GM12878 (cell line): Measurements from ENCODE around the gene ZFP36. TPM values are rescaled to one million over a fixed set of nuclear protein-coding genes. Genes with fewer than 3 reads are reported as not detected.

Source experiments
- ATAC-seq: fragments of 200-7000 bp; cut with Tn5 transposase; 3 replicates; pipeline ENCODE4 v1.9.1; 2020; ENCODE audit warnings: mild to moderate bottlenecking, moderate library complexity
- BruUV-seq: library from RNA; stranded (reverse); fragments of 400-500 nt; replicated peaks from 2 replicates; lab custom pipeline; 2021; lab: Mats Ljungman, UMichigan
- CTCF ChIA-PET: fragments of 300-600 bp; sonication (Branson Sonifier 250); formaldehyde crosslinking; extraction: SDS; loops from one replicate; lab custom pipeline; 2021; ENCODE audit warnings: inconsistent platforms; lab: Yijun Ruan, JAX
- POLR2A ChIA-PET: fragments of 350-600 bp; formaldehyde crosslinking; extraction: SDS; loops from one replicate; lab custom pipeline; 2021; ENCODE audit warnings: inconsistent platforms; lab: Charles Lee
- RAD21 ChIA-PET: fragments of 300-600 bp; sonication (Branson Sonifier 250); formaldehyde crosslinking; loops from one replicate; lab custom pipeline; 2023; ENCODE audit warnings: antibody characterized with exemption; ENCODE audit not compliant: unreplicated experiment; lab: Charles Lee
- SMC1A ChIA-PET: fragments of 300-600 bp; sonication (Branson Sonifier 250); formaldehyde crosslinking; loops from one replicate; lab custom pipeline; 2023; ENCODE audit not compliant: unreplicated experiment, uncharacterized antibody; lab: Charles Lee
- DNase-seq: peaks from one replicate; pipeline ENCODE4 v3.0.0-alpha.2; 2011; ENCODE audit warnings: low read depth, low spot score
- FAIRE-seq: peaks from 3 replicates; lab custom pipeline; 2011; peaks lifted over from hg19 to GRCh38; lab: Jason Lieb, UNC
- H2AFZ ChIP-seq: 2 replicates; pipeline ENCODE4 v1.6.0; 2011; ENCODE audit warnings: low read depth, low read length, control low read depth; ENCODE audit not compliant: control insufficient read depth
- H3K27ac ChIP-seq: 2 replicates; pipeline ENCODE4 v1.5.1; 2011; ENCODE audit warnings: control low read depth; ENCODE audit not compliant: control insufficient read depth, insufficient read depth
- H3K27me3 ChIP-seq, 2 experiments: replicated peaks in 1 of 2; 2 replicates each; pipeline versions ENCODE4 v1.6.0 to v1.6.1; 2011; ENCODE audit warnings: low read length in 1 of 2; ENCODE audit not compliant: control insufficient read depth in 2 of 2, insufficient read depth in 2 of 2
- H3K36me3 ChIP-seq, 2 experiments: 2 replicates each; pipeline ENCODE4 v1.5.1; 2011; ENCODE audit warnings: low read length in 1 of 2; ENCODE audit not compliant: control insufficient read depth in 2 of 2, insufficient read depth in 2 of 2
- H3K4me1 ChIP-seq: 2 replicates; pipeline ENCODE4 v1.6.1; 2011; ENCODE audit warnings: mild to moderate bottlenecking, low read length, moderate library complexity, mixed read lengths; ENCODE audit not compliant: control insufficient read depth, insufficient read depth
- H3K4me2 ChIP-seq: 2 replicates; pipeline ENCODE4 v1.6.0; 2011; ENCODE audit warnings: control low read depth; ENCODE audit not compliant: control insufficient read depth, insufficient read depth
- H3K4me3 ChIP-seq: fragments of 200-600 bp; sonication (generic); 2 replicates; pipeline ENCODE4 v1.5.1; 2016
- H3K79me2 ChIP-seq: 2 replicates; pipeline ENCODE4 v1.6.0; 2011; ENCODE audit warnings: low read length; ENCODE audit not compliant: control insufficient read depth, insufficient read depth
- H3K9ac ChIP-seq: 2 replicates; pipeline ENCODE4 v1.8.0; 2011; ENCODE audit warnings: low read length, control low read depth, mixed read lengths; ENCODE audit not compliant: control insufficient read depth, insufficient read depth
- H3K9me3 ChIP-seq: replicated peaks from 3 replicates; pipeline ENCODE4 v1.5.1; 2011; ENCODE audit warnings: mild to moderate bottlenecking, low read length; ENCODE audit not compliant: control insufficient read depth, insufficient read depth
- H4K20me1 ChIP-seq: 2 replicates; pipeline ENCODE4 v1.6.0; 2011; ENCODE audit not compliant: control insufficient read depth, insufficient read depth
- BACH1 ChIP-seq: fragments of 450-650 bp; IDR thresholded peaks from 2 replicates; pipeline ENCODE4 v1.6.1; 2017; ENCODE audit warnings: mild to moderate bottlenecking, borderline replicate concordance
- CBFB ChIP-seq: IDR thresholded peaks from 2 replicates; pipeline ENCODE4 v1.6.1; 2016; ENCODE audit warnings: antibody characterized with exemption, low read depth
- CEBPZ ChIP-seq: fragments of 150-350 bp; IDR thresholded peaks from 2 replicates; pipeline ENCODE4 v1.6.1; 2016; ENCODE audit warnings: low read depth, low read length
- CREB1 ChIP-seq: IDR thresholded peaks from 2 replicates; pipeline ENCODE4 v1.6.1; 2012; ENCODE audit warnings: low read depth, mild to moderate bottlenecking, inconsistent platforms
- FOXK2 ChIP-seq: fragments of 450-650 bp; IDR thresholded peaks from 2 replicates; pipeline ENCODE4 v1.6.1; 2017; ENCODE audit warnings: mild to moderate bottlenecking, moderate library complexity
- HSF1 ChIP-seq: fragments of 150-350 bp; IDR thresholded peaks from 2 replicates; pipeline ENCODE4 v1.6.1; 2014; ENCODE audit warnings: mild to moderate bottlenecking, low read depth, low read length
- MTA2 ChIP-seq: fragments of 450-650 bp; IDR thresholded peaks from 2 replicates; pipeline ENCODE4 v1.6.1; 2016; ENCODE audit warnings: low read depth, mild to moderate bottlenecking, moderate library complexity
- NBN ChIP-seq: fragments of 450-650 bp; IDR thresholded peaks from 2 replicates; pipeline ENCODE4 v1.6.1; 2016
- NFIC ChIP-seq: IDR thresholded peaks from 2 replicates; pipeline ENCODE4 v1.6.1; 2012; ENCODE audit warnings: low read depth, mild to moderate bottlenecking, inconsistent platforms, low read length, moderate library complexity
- NKRF ChIP-seq: fragments of 450-650 bp; conservative IDR thresholded peaks from 2 replicates; pipeline ENCODE4 v1.6.1; 2017; ENCODE audit warnings: mild to moderate bottlenecking, moderate library complexity
- RB1 ChIP-seq: fragments of 450-650 bp; formaldehyde crosslinking; IDR thresholded peaks from 2 replicates; pipeline ENCODE4 v1.6.1; 2017; ENCODE audit warnings: mild to moderate bottlenecking, borderline replicate concordance
- RCOR1 ChIP-seq: conservative IDR thresholded peaks from 2 replicates; pipeline ENCODE4 v1.6.1; 2012; ENCODE audit warnings: low read depth, low read length, improper control_type of control experiment
- SMARCA5 ChIP-seq: fragments of 450-650 bp; IDR thresholded peaks from 2 replicates; pipeline ENCODE4 v1.6.1; 2017; ENCODE audit warnings: mild to moderate bottlenecking
- SPI1 ChIP-seq: IDR thresholded peaks from 2 replicates; pipeline ENCODE4 v1.6.1; 2011; ENCODE audit warnings: low read depth, mild to moderate bottlenecking, low read length, moderate library complexity, borderline replicate concordance; ENCODE audit not compliant: insufficient read depth
- TCF7 ChIP-seq: IDR thresholded peaks from 2 replicates; pipeline ENCODE4 v1.6.1; 2014; ENCODE audit warnings: antibody characterized with exemption, borderline replicate concordance
- YBX1 ChIP-seq: fragments of 450-650 bp; IDR thresholded peaks from 2 replicates; pipeline ENCODE4 v1.6.1; 2016; ENCODE audit warnings: antibody characterized with exemption
- ZBED1 ChIP-seq: IDR thresholded peaks from 2 replicates; pipeline ENCODE4 v1.6.1; 2016; ENCODE audit warnings: borderline replicate concordance
- in situ Hi-C: fragments of 300-500 bp; cut with MboI; formaldehyde crosslinking; loops from 9 replicates; pipeline ENCODE4 v1.14.3; 2018; ENCODE audit warnings: mixed read lengths
- intact Hi-C: fragments of 100-400 bp; cut with micrococcal nuclease; formaldehyde crosslinking; loops from one replicate; pipeline ENCODE4 v1.14.2; 2022; ENCODE audit not compliant: unreplicated experiment
- polyA plus RNA-seq, 11 experiments: library from polyadenylated mRNA; depleted of rRNA in 4 of 11; unstranded in 6 of 11; stranded (reverse) in 5 of 11; fragments of >200 nt; fragmentation: Nextera tagmentation in 4 of 11; fragmentation: Illumina TruSeq in 1 of 11; extraction: Ambion mirVana in 4 of 11; extraction: Trizol in 1 of 11; gene quantifications; 1 replicate in 1 of 11; 2 replicates in 10 of 11; pipeline versions ENCODE4 v1.2.1 to v1.2.3, GENCODE V29; 2011 to 2016; ENCODE audit warnings: inconsistent platforms in 2 of 11, missing spikeins in 2 of 11, low read depth in 1 of 11
- total RNA-seq, 4 experiments: library from RNA; depleted of rRNA in 3 of 4; stranded (reverse); fragments of >200 nt in 3 of 4; fragmentation: Illumina TruSeq in 1 of 4; extraction: Trizol in 1 of 4; gene quantifications; 2 replicates each; pipeline versions ENCODE4 v1.2.1 to v1.2.3, GENCODE V29; 2013 to 2021

ZFP36 gene
- total and polyA plus RNA-seq, 10 of the 15 experiments (the other 5 are each of a cell fraction or from before 2014, with no cell fraction given) = 5.3 to 55.0 (median 18.1) TPM

GRCh38 chr19:39375929-39376328 is 30.7 kb upstream of the ZFP36 start:
- TF ChIP-seq NBN (no peak), NKRF (no peak), MTA2 (no peak), SMARCA5 (no peak), SPI1 (no peak), FOXK2 (no peak), ZBED1 (no peak), HSF1 (no peak), BACH1 (no peak), RB1 (no peak), CREB1 (no peak), TCF7 (no peak), CEBPZ (no peak), CBFB (no peak), YBX1 (no peak), RCOR1 (no peak), NFIC (no peak)
- TF ChIP-seq, all 136 proteins: peak for 0
- Histone ChIP-seq H4K20me1 (no peaks in the 10 kb centered on the region), H3K4me3 (no peak overlapping the region), H2AFZ (no peak overlapping the region), H3K4me1 (no peaks in the 10 kb centered on the region), H3K9me3 (no peaks in the 10 kb centered on the region), H3K27me3 (no peaks in the 10 kb centered on the region), H3K9ac (no peak overlapping the region), H3K79me2 (no peaks in the 10 kb centered on the region), H3K27ac (no peak overlapping the region), H3K36me3 (peaks cover 16 to 26% of the 10 kb centered on the region in 2 experiments; a peak in 3 of 4 replicates), H3K4me2 (no peak overlapping the region)
- no peak for ATAC-seq
- ChIA-PET SMC1A (no interaction called here), CTCF (no interaction called here), POLR2A (interaction anchor here (0.6 kb wide), 1 partner anchor 414 kb away, joined by 5 read pairs; no protein-coding TSS in a partner anchor), RAD21 (no interaction called here)
- DNase-seq = no peak
- intact Hi-C loops (no loop called here), in situ Hi-C loops (no loop called here)
- FAIRE-seq = no peak
- no TSS peak for BruUV-seq
